HG02588 (cell line): ENCODE results near the gene BANF1.
"Not testable (repeated sequence)": the region's sequence is repeated elsewhere in the genome, so short reads cannot be mapped to it uniquely, and the experiment has no call there.

Experiments used
- ATAC-seq: cut with Tn5 transposase; IDR thresholded peaks from one replicate; pipeline ENCODE4 v1.9.1; 2021; ENCODE audit warnings: mild to moderate bottlenecking, moderate library complexity; ENCODE audit not compliant: unreplicated experiment

Gene BANF1

DNA sequence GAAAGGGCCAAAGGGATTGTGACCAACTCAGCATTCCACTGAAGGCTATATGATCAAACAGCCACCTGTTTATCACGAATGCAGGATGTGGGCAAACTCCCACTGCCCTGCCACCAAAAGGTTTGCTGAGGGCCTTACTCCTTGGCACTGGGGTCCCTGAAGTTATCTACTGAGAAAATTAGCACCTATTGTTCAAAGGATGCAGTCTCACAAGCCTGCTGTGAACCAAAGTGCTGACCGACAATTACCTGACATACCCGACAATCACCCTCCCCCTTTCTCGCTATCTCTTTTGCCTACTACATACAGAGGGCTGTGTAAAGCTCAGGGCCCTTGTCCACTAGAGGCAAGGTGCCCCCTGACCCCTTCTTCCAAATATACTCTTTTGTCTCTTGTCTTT, 7.7 kb downstream of the BANF1 start:
- ATAC-seq, result not testable (repeated sequence)

DNA sequence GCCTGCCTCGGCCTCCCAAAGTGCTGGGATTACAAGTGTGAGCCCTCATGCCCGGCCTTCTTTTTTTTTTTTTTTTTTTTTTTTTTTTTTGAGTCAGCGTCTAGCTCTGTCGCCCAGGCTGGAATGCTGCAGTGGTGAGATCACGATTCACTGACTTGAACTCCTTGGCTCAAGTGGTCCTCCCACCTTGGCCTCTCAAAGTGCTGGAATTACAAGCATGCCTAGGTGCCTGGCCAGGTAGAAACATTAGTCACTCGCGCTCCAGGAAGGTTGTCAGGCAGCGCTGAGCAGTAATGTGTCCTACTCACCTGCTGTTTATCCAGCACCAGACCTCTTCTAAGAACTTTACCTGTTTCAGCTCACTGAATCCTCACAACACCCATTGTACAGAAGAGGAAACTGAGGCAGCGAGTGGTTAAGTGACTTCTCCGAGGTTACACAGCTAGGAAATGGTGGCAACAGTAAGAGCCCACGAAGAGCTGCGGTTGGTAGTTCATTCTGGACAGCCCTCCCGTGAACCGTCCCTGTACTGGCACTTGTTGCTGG, 9.0 kb downstream of the BANF1 start:
- no peak for ATAC-seq

DNA sequence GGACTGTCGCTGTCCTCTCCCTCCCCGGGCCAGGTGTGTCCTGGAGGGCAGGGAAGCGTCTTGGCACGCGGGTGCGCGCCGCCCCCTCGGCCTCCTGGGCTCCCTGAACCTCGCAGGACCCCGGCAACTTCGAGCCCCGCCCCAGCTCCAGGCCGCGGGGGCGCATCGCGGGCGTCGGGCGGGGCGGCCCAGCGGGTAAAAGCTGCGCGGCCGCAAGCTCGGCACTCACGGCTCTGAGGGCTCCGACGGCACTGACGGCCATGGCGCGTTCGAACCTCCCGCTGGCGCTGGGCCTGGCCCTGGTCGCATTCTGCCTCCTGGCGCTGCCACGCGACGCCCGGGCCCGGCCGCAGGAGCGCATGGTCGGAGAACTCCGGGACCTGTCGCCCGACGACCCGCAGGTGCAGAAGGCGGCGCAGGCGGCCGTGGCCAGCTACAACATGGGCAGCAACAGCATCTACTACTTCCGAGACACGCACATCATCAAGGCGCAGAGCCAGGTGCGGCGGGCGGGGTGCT, 9.5 kb downstream of the BANF1 start, which contains the start of gene CST6:
Gene CST6 (plus strand): TSS at position 224 of the 519 bp plus-strand sequence. CDS start 37 bp downstream, at position 261.
- ATAC-seq, result no peak

DNA sequence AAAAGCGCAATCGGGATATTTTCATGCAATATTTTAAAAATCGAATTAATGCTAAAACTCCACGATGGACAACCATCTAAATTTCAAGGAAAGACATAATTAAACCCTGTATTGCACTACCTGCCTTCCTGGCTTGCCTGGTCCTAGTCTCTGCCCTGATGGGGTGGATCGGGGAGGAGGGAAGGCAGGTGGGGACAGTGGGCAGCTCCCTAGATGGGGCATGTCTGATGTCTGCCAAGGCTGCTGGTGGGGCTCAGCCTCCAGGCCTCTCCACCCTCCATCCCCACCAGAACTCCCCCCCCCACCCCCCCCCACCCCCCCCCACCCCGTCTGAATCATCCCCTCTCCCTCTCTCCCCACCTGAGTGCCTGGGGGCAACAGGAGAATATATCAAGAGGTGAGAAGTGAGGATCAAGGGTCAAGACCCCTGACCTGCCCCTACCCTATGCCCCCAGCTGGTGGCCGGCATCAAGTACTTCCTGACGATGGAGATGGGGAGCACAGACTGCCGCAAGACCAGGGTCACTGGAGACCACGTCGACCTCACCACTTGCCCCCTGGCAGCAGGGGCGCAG, 10.2 kb downstream of the BANF1 start:
- ATAC-seq, result no peak

DNA sequence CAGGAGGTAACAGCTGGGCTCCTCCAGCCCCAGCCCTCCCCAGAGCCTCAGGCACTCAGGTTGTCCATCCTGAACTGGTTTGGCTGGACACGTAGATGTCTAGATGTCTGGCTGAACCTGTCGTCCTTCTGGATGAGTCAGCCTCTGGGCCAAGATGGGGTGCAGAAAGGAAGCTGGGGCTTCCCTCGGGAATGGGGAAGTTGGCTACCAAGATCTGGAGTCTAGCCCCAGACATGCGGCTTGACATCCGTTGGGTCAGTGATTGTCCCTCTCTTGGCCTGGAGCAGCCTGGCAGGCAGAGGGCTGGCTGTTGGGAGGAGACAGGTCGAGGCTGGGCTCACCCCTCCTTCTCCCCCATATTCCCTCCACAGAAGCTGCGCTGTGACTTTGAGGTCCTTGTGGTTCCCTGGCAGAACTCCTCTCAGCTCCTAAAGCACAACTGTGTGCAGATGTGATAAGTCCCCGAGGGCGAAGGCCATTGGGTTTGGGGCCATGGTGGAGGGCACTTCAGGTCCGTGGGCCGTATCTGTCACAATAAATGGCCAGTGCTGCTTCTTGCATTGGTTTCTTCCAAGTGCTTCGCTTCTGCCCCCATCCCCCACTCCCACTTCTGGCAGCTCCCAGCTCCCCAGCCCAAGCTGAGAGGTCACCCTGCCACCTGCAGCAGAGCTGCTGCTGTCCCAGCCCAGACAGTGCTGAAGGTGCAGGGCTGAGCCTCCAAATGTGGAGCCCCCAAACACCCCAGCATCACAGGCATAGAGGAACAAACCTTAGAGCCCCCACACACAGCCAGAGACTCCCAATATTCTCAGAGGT, 10.9 kb downstream of the BANF1 start:
- ATAC-seq, result no peak

DNA sequence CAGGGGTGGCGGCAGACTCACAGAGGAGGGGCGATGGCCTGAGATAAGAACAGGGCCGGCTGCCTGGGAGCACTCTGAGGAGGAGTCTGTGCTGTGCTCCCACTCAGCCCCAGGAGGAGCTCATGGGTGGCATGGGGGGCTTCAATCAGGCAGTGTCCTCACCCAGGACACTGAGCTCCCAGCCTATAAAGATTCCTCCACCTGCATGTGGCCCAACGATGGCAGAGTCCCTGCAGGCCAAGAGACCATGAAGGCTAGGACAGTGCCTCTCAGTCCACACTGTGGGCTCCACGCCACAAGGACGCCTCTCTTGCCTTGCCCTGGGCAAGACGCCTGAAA, 11.4 kb downstream of the BANF1 start:
- ATAC-seq, result no peak

DNA sequence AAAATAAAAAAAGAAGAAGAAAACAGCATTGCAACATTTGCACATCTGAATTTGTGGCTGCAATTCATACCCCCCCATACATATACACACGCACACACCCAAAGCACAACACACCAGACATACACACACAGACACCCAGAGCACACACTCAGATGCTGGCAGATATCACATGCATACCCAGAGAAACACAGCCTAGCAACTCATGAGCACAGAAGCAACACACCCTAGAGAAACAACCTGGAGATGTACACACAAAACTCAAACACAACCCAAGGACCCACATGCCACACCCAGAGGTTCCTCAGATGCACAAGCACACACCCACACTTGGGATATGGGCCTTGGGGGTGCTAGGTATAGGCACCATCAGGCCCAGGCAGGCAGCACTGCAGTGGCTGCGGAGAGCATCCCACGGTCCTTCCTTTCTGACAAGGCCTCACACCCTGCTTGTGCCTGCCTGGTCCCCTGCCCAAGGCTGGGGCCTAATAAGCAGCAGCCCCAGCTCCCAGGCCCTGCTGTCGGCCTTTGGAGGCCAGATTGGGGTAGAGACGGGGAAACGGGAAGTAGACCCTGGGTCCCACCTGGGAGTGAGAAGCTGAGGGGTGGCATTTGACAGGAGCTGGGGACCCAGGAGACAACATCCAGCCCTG, 12.6 kb downstream of the BANF1 start:
- no peak for ATAC-seq

DNA sequence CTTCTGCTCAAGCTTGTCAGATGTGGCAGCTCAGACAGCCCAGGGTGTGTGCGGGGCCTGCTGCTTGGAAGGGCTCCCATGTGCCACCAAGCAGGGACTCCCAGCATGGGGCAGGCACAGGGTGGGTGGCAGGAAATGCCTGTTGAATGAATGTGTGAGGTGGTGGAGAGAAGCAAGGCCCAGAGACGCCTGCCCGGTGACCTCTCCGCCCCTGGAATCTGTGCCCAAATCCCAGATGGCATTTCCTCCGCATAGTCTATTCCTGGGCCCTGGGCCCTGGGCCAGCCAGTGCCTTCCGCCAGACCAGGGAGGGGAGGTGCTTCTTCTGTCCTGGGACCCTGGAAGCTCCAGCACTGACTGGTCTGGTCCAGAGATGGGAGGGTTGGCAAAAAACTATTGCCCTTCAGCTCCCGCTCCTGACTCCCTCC, 13.2 kb downstream of the BANF1 start:
- ATAC-seq, result no peak

DNA sequence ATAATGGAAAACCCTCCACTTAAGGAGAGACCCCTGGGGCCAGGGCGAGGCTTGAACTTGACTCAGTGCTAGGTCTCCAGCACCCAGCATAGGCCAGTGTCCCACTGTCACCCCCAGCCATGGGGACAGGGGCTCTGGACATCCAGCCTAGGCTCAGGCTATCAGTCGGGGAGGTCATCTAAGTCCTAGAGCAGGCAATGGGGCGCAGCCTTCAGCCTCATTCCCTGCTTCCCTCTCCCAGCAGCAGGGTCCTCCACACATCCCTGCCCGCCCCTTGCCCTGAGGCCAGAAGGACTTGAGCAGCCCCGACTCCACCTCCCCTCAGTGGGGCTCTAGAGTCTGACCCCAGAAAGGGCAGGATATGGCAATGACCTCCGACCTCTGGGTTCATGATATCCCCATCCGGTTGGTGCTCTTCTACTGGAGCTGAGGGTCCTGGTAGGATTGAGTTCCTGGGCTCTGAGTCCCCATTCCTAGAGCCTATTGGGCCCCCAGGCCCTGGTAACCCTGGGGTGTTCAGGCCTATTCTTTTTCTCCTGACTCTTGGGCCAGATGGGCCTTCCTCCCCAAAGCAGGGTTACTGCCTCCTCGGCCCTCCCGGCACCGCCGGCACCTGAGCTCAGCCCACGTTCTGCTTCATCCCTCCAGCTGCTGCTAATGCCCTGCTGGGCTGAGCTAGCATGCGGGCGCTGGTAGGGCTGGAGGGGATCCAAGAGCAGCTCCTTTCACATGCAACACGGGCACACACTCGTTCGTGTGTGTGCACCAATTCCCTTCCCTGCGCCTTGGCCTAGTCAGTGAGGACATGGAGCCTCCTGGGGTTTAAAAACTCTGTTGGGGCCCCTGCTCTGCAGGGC, 13.9 kb downstream of the BANF1 start:
- no peak for ATAC-seq

DNA sequence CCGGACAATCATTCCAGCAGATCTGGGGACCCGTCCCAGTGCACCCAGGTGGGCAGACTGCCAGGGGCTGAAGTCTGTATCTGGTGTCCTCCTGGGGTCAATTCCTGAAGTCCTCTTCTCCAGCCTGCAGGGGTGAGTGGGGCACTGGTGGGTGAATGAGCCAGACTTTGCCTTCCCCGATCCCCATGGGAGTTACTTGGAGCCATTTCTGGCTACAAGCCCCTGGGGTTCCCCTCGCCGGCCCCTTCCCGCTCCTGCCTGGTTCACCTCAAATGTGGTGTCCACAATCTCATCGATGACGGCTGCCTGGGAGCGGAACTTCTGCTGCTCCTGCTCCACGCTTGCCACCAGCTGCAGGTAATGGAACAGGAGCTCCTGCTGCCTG, 14.5 kb downstream of the BANF1 start:
- no peak for ATAC-seq

DNA sequence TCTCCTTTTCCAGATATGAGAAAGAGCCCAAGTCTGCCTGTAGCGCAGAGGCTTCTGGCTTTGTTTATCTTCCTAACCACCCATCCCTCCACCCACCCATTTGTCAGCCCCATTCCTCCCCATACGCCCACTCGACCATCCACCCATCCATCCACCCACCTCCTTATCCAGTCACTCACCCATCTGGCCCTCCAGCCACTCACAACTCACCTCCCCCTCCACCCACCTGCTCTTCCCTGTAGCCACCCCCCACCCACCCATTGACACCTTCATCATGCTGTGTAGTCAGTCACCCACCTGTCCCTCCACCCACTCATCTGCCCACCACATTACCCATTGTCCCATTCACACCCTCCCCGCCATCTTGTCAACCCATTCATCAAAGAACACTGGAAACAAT, 15.0 kb downstream of the BANF1 start:
- ATAC-seq, result no peak

DNA sequence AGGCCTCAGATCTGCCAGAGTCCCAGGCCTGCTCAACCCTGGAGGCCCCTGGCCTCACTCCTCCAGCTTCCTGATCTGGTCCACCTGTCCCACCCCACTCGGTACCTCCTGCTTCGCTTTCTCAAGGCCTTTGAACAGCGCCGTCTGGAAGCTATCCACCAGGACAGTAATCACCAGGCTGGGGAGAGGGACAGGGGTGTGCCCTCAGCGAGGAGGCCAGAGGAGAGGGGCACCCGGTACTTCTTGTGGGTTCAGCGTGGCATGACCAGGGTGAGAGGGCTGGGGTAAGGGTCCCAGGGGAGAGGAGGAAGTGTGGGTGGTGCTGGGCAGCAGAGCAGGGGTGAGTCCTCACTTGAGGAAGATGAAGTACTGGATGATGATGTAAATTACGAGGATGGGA, 17.9 kb downstream of the BANF1 start:
- ATAC-seq, result no peak

DNA sequence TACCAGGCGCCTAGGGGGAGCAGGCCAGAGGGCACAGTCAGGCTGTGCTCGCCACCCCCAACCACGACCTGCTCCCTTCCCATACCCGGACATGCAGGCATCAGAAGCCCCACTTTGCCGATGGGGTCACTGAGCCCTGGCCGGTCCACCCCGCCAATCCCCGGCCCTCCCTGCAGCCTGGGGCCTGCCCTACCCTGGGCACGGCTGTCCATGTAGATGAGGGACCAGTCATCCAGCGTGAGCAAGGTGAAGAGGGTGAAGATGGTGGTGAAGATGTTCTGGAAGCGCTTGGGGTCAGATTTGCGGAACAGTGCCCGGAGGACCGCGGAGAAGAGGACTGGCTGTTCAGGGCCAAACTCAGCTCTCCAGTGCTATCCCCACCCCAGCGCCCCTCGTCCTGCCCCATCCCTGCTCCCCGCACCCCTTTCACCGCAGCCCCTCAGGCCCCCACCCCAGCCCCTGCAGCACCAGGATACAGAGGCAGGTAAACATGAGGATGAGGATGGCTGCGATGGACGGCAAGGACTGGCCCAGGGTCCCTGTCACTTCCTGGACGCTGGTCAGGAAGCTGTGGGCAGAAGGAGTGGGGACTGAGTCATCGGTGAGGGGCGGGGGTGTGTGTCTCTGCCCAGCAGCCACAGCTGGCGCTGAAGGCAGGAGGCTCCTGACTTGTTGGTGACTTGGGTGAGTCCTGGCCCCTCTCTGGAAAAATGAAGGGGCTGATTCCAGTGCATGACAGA, 18.5 kb downstream of the BANF1 start:
- ATAC-seq, result no peak

DNA sequence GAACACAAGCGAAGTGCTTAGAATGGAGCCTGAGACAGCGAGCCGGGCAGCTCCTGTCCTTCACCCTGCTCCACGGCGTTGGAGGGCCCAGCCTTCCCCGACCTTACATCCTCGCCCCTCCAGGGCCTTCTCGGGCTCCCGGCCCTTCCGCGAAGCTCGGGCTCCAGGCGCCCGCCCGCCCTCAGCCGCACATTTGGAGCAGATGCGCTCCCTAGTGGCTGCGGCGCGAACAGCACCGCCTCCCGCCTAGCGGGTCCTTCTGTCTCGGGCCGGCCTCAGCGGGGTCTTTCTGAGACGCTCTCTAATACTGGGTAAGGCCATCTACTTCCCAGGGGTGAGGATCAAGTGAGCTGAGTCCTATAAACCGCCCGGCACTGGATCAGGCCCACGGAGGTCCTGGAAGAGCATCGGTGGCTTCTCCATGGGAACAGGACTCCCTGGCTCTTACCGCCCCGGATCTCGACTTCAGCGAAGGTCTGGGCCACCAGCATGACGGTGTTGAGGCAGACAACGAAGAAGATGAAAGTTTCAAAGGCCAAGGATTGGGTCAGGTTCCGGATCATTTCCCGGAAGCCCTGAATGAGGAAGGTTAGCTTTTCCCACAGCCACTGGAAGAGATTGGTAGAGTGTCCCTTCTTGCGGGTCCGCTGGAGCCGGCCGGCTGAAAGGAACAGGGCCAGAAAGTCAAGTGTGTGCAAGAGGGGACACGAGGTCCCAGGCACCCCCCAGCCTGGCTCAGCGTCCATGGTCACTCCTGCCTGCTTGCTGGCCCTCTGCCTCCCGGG, 20.3 kb downstream of the BANF1 start:
- no peak for ATAC-seq

DNA sequence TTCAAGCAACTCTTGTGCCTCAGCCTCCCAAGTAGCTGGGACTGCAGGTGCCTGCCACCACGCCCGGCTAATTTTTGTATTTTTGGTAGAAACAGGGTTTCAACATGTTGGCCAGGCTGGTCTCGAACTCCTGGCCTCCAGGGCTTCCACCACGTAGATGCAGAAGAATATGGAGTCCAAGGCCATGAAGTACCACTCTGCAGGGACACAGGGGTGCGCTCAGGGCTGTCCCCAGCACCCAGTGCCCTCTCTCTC, 20.8 kb downstream of the BANF1 start:
- ATAC-seq, result not testable (repeated sequence)

DNA sequence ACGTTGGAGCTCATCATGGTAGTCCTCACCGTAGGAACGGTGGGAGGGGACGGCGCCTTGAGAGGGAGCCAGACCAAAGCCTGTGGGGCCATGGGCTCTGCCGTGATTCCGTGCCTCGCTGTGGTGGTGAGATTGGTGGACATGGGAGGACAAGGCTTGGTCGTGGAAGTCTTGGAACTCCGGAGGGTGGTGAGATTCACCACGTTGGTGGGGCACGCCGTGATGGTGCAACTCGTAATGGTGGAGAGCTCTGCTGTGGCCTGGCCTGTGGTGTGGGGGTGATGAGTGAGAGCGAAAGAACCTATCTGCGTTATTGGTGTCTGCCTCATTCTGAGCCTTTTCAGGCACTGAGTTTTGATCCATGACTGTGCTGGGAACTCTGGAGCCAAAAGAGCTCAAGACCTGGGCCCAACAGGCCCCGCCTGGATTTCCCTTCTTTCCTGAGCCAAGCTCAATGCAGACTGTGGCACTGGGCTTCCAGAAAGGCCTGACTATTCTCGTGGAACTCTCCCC, 23.8 kb downstream of the BANF1 start, which contains the start of gene CATSPER1:
Gene CATSPER1 (minus strand): TSS at position 463 of the 513 bp plus-strand sequence. CDS start 100 bp downstream, at position 363.
- ATAC-seq, result no peak

DNA sequence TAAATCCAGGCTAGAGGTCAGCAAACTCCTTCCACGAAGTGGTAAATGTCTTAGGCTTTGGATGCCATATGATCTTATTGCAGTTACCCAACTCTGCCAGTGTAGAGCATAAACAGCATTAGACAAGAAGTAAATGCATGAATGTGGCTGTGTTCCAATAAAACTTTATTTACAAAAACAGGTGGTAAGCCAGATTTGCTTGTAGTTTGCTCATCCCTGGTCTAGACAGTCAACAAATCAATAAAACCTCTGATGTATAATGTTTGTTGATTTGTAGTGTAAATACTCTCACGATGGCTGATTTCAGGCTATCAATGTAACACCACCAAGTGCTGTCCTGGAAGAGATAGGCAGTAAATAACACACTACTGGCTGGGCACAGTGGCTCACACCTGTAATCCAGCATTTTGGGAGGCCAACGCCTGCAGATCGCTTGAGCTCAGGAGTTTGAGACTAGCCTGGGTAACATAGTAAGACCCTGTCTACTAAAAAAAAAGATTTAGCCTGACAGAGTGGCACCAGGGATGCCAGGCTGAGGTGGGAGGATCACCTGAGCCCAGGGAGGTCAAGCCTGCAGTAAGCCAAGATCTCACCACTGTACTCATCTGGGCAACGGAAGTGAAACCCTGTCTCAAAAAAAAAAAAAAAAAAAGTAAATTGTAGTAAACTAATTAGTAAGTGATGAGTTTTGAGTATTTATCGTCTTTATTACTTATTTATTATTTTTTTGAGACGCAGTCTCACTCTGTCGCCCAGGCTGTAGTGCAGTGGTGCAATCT, 30.8 kb downstream of the BANF1 start:
- no peak for ATAC-seq

DNA sequence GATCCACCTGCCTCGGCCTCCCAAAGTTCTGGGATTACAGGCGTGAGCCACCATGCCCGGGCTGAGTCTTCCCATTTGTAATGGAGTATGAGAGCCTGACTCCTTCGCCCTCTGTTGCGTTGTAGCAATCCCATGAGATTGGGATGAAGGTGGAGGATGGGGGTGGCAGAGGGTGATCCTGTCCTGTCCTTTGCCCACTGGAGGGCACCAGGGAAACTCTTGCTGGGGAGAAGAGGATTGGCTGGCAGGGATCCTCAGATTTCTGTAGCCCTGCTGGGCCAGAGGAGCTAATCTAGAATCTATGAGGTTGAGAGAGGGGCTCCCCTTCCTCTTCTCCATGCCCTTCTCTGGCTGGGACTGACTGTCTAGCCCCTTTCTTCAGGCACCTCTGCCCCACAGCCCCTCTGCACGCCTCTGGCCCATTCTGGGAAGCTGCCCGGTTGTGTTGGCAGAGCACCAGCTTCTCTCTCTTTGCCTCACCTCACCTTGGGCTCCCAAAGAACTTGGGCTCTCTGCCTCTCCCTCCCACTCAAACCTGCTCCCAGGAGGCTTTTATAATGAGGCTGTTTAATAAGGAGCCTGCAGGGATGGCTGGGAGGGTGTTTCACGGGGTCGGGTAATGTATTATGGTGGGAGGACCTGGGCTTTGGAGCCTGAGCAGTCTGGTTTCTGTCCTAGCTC, 33.5 kb downstream of the BANF1 start:
- no peak for ATAC-seq
